HG03280 (cell line): ENCODE results near the gene MARCHF3.

Experiments used
- ATAC-seq: cut with Tn5 transposase; IDR thresholded peaks from one replicate; pipeline ENCODE4 v1.9.1; 2021; ENCODE audit warnings: mild to moderate bottlenecking, moderate library complexity; ENCODE audit not compliant: unreplicated experiment

MARCHF3 gene

GRCh38 chr5:126826619-126827215, 203.6 kb downstream of the MARCHF3 start:
- no peak for ATAC-seq

- no peak for ATAC-seq
These were observed 211.1 kb downstream of the MARCHF3 start for GRCh38 chr5:126819253-126819652.

GRCh38 chr5:126818736-126819135, 211.6 kb downstream of the MARCHF3 start:
- ATAC-seq = no peak
